Superior temporal gyrus (tissue), 1 donor: Measurements from ENCODE around the gene PCSK1.
A peak's percentile ranks its signal among the peaks of the same experiment; 100 is the strongest.

Experiments used
- DNase-seq: peaks from one replicate; pipeline ENCODE4 v3.0.0-alpha.2; 2016; ENCODE audit errors: extremely low spot score

The PCSK1 gene

DNA sequence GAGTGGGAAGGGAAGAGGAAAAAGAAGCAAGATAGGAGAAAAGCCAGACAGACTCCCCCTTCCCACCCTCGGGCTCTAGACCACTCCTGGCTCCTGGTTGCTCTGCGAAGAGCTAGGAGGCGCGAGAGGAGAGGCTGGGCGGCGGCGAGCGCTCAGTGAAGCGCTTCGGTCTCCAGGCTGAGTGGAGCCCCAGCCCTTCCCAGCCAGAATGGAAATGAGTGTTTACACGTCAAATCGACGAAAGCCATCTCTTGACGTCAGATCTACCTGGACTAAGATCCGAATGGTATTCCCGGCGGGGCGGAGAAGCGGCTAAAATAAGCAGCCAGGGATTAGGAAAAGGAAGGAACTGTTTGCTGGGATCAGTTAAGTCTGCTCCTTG lies at the start of gene PCSK1:
PCSK1 (minus strand) TSS at position 183 of the 382 bp plus-strand sequence. CDS start 206 bp downstream, outside the sequence.
- DNase-seq: peak; percentile 60

DNA sequence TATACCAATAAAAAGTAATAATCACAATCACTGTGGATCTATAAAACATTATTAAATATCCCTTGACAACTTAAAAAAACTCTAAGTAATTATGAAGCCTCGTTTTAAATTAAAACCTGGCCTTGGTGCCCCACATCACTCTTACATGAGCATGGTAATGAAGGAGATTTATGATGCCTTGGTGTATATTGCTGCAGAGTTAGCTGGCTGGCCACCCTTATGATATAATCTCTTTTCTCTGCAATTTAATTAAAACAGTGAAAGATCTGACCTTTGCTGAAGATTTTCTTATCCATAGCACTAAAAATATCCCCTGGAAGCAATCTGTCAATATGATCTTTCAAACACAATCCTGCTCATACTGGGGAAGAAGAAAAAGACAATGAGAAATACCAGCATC lies 48.8 kb upstream of the PCSK1 start:
- DNase-seq: no peak

DNA sequence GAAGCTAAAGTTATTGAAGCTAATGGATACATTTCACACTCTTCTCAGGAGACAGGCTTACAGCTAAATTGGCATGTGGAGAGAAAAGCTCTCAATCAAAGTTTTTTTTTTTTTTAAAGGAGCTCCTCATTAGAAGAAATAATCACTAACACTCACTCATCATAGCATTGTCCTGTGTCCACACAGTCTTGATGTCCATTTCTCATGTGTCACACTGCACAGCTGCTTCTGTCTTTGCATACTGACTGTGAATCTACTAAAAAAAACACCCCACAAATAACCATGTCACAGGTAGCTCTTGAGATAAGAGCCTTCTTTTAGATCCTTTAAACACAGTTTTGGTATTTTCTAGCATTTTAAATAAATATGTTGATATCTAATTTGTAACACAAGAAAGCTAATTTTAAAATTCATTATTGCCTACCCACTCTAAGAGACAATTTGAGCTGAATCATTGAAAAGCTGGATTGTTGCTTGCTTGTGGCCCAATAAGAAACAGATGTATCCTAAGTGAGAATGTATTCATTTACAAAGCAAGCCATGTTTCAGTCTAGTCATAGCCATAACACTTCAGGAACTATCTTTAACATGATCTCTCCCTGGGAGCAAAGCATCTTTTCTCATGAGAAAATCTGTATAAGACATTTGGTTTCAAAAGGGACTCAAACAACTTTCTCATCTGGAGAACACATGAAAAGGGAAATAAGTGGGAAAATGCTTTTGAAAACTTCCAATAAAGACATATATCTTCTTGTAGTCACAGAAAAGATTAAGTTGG lies 48.1 kb upstream of the PCSK1 start:
- DNase-seq: peak; percentile 13

DNA sequence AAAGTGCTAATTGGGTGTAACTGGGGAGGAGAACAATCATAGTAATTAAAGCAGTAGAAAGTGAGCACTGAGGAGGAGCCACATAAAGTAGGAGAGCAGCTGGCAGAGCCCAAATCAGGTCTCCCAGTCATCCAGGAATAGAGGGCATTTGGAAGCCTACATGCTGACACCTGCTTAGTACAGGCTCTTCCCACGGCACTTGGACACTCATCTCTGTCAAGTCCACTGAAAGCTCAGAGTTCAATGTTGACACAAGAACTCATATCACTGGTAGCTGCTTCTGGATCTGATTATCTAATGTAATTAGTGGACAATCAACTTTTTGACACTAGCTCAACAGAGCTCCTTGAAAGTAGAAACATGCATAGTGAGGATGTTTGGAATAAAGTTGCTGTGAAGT lies 45.9 kb upstream of the PCSK1 start:
- DNase-seq: no peak

DNA sequence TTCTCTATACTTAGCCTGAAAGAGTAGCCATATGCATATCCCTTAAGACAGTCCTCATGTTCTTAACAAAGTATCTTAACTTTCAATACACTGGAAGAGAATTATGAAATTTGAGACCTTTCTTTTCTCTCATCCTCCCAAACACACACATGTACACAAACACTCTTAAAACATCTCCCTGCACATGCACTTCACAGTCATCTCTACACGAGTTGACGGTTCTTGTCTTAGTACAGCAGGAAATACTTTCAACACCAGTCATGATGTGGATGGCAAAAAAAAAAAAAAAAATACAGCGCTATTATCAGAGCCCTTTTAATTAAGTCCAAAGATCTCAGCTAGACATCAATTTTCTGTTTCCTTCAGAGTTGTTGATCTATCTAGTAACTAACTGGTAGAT lies 43.6 kb upstream of the PCSK1 start:
- DNase-seq: no peak

DNA sequence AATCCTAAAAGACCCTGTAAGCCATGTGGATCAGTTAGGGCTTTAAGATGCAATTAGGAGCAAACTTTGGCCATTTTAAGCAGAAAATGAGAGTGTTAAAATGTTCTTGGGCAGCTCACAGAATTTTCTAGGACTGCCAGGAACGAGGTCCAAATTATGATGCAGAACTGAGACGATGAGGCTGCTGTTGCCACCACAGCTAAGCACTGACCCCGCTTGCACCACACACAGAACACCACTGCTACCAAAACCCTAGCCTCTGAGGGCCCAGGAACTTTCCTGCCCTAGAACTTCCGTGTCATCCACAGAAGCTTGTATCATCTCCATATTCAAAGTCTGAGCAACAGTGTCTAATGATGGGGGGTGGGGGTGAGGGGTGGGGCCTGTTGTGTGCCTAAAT lies 41.0 kb upstream of the PCSK1 start:
- no peak for DNase-seq

DNA sequence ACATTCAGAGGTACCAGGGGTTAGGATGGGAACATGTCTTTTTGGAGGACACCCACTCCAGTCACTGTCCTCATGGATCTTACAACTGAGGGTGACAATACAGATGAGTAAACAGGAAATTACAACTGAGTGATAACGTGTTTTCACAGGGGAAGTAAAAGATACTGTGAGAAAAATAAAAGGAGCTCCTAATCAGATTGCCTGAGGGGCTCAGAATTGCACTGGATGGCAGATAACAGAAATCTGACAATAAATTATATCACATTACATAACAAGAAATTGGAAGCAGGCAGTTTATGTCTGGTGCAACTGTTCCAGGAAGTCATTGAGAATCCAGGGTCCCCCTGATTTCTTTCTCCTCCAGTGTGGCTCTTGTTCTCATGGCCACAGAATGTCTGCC lies 40.1 kb upstream of the PCSK1 start:
- no peak for DNase-seq

DNA sequence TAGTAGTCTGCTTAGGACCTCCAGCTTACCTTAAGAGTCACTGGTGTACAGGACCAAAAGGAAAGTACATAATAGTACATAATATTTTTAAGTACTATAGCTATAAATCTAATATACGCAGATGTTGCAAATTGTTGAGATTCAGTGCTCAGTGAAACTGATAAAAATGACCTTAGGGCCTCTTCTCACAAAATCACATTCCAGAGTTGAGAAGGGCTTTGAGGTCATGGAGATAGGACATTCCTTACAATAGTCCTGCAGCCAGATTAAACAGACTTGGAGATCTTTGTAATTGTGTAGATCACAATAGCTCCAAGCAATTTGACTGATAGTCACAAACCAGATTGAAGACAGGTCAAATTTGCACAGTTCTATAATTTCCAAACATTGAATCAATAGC lies 37.7 kb upstream of the PCSK1 start:
- DNase-seq: no peak

DNA sequence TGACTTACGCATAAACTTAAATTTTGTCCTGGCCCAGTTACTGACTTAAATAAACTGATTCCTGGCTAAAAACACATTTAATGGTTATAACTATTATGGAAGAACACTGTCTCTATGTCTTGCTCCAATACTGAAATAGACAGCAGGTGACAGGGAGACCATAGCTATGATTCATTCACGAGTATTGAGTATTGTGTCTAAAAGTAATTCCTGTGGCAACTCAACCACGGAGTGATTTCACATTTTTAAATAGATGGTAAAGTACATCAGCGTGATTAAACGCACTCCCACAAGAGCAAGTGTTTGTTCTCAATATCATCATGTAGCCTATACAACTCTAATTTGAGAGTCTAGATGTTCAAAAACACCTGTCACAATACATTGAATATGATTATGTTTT lies 35.9 kb upstream of the PCSK1 start:
- DNase-seq: no peak

DNA sequence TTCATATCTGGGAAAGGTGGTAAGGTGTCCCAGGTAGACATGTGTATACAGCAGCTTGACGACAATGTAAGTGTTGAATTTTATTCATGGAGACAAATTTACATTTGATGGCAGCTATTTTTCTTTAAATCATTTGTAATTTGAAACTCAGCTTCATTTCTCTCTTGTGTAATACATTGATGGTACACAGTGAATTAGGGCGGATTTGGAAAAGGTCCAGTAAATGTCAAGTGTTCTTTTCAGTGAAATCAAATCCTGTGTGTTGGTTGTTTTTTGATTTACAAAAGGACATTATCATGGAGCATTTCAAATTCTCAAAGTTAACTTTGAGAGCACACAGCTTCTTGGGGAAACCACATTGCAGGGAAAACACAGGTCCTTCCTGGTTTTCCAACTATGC lies 30.0 kb upstream of the PCSK1 start:
- DNase-seq: no peak

DNA sequence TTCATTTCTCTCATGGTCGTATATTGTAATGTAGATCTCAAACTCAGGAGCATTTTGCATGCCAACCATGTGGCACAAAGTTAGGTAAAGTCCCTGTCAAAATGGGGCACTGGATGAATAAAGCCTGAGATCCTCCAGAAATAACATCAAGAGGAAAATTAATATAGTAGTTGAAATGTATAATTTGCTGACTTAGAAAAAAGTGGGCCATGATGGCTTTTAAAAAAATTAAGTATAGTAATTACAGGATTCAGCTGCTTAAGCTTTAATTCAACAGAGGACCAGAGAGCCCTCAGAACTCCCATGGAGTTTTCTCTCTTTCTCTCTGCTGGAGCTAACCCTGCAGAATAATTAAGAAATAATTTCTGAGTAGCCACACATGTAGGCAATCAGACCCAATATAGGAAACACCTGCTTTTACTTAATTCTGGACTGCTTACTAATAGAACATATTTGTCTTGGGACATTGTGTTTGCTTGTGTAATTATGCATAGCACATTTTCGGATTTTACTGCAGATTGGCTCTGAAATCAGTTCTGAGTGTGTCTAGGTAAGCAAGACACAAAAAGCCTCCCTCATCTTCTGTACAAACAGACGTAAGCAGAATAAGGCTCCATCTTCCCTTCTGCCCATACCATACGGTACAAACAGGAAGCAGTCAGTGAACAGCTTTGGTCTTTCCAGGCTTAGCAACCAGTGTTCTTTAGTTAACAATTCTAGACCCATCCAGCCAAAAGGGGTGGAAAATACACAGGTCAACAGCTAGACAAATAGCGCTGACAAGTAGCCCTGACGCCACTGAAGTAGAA lies 26.5 kb upstream of the PCSK1 start:
- no peak for DNase-seq

DNA sequence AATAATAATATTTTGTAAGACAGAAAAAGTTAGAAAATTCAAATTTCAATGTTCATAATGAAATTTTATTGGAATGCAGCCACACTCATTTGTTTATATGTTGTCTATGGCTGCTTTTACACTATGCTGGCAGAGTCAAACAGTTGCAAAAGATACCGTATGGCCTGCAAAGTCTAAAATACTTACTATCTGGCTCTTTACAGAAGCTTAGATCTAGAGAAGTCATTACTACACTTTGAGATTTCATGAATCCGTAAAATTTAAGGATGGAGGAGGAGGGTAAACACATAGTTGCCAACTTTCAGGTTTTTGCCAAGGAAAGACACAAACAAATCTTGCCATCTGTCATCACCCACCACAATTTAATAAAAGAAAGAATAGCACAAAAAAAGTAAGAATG lies 25.1 kb upstream of the PCSK1 start:
- DNase-seq: no peak

DNA sequence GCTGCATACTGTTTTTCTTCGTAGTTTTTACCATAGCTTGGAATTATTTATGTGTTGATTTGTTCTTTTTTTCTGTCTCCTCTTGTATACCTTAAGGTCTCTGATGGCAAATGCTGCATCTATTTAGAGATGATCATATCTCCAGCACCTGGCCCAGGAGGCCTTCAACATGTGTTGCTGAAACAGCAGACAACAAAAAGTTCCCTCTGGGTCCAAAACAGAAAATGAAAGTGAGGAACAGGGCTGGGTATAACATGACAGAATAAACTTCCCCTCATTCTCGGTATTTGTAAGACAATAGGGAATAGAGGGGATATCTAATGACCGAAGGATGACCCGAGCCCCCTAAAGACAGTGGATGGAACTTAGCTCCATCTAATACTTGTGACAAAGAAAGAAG lies 22.7 kb upstream of the PCSK1 start:
- no peak for DNase-seq

DNA sequence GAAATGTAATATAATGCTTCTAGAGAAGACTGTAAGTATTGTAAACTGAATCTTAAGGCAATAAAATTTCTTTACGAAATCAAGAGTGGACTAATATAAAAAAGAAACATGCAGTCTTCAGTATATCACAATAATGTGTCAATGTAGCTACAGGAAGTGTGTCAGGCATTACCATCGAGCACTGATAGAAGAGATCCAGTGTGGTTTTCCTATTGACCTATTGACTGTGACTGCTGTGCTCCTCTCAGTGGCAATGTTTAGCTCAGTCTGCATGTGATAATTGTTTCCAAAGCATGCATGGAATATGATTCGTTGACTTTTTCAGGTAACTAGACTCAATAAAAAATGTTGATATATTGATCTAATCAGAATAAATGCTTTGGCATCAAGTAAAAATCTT lies 20.3 kb upstream of the PCSK1 start:
- DNase-seq: no peak

DNA sequence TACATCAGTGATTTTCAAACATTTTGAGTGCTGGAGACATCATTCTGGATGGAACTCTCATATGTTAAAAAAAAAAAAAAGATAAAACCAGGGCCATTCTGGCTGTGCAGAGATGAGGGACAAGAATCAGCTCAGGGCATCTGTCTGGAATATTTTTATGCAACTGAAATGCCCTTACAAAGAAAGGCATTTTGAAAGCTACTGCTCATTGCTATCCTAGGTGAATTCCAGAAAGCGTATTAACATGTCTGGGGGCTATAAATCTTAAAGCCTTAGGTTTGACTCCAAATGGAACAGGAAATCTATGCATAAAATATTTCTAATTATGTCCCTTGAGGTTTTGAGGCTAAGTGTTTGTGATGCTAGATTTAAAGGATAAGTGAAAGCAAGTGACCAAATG lies 14.9 kb upstream of the PCSK1 start:
- DNase-seq: no peak

DNA sequence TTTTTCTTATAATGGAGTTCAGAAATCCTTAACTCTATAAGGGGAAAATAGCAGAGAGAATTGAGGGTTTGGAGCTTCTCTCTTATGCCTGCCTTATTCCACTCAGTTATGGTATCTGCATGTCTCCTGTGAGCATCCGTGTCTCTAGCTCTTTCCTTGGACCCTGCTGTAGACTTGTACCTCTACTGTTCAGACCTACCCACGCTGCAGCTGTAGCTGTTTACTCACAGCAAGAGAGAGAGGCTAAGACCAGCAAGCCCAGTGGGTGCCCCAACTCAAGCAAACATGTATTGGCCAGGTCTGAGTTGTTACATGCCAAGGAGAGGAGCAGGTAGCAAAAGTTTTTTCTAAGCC lies 7.1 kb upstream of the PCSK1 start:
- no peak for DNase-seq

DNA sequence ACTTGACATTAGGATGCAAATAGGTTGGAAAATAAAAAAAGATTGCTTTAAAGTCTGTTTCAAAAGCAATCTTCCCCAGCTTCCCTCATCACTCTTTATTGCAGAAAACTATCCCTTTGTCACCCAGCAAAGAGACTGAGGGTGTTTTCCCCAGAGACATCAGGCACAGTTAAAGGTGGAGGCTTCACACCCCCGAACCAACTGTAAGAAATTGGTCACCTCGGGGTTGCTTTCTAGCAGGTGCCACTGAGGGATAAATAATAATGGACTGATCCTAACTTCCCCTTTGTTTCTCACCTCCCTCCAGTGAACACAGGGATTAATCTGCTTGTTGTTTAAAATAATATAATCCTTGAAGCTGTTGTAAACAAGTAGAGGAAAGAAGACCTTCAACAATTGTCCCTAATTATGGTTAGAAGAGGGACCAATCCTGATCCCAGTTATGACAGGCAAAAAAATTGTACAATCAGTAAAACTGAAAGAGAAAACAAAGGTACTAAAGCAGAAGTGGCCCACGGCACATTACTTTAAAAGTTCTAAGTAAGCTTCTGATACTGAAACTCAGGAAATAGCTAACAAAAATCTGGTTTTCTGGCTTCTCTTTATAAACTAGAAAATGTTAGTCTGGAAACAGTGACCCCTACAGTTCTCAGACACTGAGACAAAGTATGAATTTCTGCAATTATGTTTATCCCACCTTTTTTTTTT lies 6.6 kb upstream of the PCSK1 start:
- no peak for DNase-seq

DNA sequence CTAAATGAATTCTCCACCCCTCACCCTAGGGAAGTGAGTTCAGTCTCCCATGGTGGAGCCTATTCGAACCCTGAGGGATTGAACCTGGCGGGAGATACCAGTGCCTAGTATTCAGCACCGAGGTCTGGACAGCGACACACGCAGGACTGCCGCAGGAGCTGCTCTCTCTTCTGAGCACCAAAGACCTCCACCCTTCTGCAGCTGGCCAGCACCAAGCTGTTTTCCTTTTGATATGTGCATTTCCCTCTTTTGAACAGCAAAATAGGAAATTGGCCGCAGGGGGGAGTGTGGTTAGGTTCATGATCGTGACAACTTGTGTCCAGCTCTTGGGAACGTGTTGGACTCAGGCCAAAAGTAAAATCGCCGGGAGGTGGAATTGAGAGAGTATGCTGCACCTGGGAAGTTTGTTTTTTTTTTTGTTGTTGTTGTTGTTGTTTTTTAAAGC lies 1.2 kb upstream of the PCSK1 start:
- no peak for DNase-seq

DNA sequence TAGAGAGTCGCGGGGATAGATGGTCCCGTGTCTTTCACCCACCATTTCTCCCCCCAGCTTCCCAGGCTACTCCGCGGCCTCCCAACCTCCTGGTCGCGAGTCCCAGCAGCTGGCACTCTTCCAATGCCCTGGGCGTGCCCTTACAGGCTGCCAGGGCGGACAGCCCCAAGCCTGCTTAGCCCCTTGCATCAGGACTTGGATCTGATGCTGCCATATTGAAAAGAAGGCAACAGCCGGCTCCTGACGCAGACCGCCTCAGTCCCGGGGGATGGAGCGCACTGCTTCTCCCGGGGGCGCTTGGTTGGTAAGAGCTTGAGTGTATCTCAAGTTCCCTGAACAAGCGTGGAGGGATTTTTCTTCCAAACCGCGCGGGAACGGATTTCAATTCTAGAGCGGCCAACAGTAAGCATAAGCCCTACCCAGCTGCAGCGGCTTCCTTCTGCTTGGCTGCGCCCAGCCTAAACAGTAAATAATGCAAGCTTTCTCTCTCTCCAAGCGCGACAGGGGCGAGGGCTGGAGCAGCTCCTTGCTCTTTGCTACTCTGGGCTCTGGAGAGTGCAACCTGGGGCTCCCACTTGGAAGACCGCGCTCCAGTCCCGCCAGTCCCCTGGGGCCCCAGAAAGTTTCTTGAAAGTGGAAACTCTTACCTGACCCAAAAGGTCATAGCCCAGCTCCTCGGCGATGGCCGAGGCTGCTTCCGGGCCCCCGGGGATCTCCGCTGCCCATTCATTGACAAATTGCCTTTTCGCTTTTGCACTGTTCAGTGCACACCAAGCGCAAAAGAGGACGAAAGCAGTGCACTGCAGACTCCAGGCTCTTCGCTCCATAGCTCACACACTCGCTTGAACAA lies 607 bp downstream of the PCSK1 start:
- DNase-seq: no peak

DNA sequence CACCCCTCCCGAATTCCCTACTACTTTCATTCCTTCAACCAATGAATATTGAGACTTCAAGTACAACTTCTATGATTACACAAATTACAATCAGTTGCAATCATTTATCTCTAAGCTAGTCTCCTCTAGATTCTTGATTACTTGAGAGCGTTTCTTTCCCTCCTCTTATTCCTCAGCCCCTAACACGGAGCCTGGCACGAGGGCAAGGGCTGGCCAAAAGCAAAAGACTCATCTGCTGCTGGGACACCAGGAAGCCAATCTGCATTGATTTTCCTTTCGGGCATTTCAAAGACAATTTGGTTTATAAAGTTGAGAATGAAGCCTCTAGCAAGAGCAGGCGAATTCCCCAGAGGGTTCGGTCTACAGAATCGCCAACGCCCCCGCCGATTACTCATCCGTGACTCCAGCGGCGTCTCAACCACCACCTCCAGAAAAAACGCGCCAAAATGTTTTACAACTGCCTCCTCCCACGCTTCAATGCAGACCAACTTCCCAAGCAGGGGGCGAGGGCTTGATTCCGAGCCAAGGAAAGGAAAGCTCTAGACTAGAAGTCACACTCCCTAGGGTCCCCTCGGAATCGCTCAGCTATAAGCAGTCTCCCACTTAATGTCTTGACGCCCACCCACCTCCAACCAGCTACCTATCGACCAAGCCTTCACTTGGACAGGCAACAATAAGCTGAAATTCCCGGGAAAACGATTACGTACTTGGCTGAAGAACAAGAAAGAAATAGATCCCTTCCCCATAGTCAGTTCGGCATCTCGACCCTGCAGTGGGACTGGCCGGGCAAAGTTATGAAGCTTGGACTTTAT lies 1.5 kb downstream of the PCSK1 start:
- DNase-seq: no peak

DNA sequence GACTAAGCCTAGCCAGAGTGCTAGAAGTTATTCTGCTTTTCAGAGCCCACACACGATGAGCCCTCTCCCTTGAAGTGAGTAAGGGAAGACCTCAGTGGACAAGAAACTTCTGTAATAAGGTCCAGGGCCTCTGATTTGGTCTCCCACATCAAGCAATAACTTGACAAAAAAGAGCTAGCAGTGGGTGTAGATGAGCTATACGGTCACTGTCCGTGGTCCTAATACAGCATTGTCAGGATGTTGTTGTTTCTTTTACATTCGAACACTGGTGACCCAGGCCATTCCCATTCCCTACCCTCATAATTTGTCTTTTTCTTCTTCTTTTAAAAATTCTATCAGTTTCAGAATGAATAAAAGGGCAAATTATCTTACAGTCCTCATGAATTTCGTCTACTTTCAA lies 5.2 kb downstream of the PCSK1 start:
- no peak for DNase-seq
